Stimulated activated CD8-positive, alpha-beta memory T cell treated with anti-CD3 and anti-CD28 coated beads, Interleukin-7, amount 100 ng/mL, for 48 hours (primary cell): ENCODE results near the gene DENND2A.
"Not testable (repeated sequence)": the region's sequence is repeated elsewhere in the genome, so short reads cannot be mapped to it uniquely, and the experiment has no call there.

Experiments
- DNase-seq, 2 donors: peaks; one replicate each; pipeline ENCODE4 v3.0.0-alpha.2; 2020; ENCODE audit warnings: low read depth in 1 of 2; ENCODE audit errors: extremely low read depth in 1 of 2

The DENND2A gene

GRCh38 chr7:140640727-140641523, at the start of gene DENND2A:
Gene DENND2A, minus strand, starts transcription at chr7:140640813. Its CDS starts 38,416 bp downstream, at chr7:140602397.
- no peak for DNase-seq

GRCh38 chr7:140689199-140690152, 48.9 kb upstream of the DENND2A start:
- DNase-seq: no peak

GRCh38 chr7:140688341-140688740, 47.7 kb upstream of the DENND2A start:
- no peak for DNase-seq

- no peak for DNase-seq
Measured at GRCh38 chr7:140686921-140687320, 46.3 kb upstream of the DENND2A start.

GRCh38 chr7:140685407-140686087, 44.9 kb upstream of the DENND2A start:
- no peak for DNase-seq

- no peak for DNase-seq
Measured at GRCh38 chr7:140684066-140684950, 43.7 kb upstream of the DENND2A start.

GRCh38 chr7:140683657-140684056, 43.0 kb upstream of the DENND2A start:
- DNase-seq: no peak

- DNase-seq: no peak
Measured at GRCh38 chr7:140681766-140682165, 41.2 kb upstream of the DENND2A start.

GRCh38 chr7:140680886-140681285, 40.3 kb upstream of the DENND2A start:
- no peak for DNase-seq

GRCh38 chr7:140679186-140679585, 38.6 kb upstream of the DENND2A start:
- DNase-seq: no peak

- no peak for DNase-seq
Measured at GRCh38 chr7:140678816-140679130, 38.2 kb upstream of the DENND2A start.

GRCh38 chr7:140678081-140678815, 37.6 kb upstream of the DENND2A start:
- DNase-seq: no peak

GRCh38 chr7:140677496-140677895, 36.9 kb upstream of the DENND2A start:
- DNase-seq: no peak

- DNase-seq: not testable (repeated sequence)
Measured at GRCh38 chr7:140676956-140677355, 36.3 kb upstream of the DENND2A start.

GRCh38 chr7:140676306-140676705, 35.7 kb upstream of the DENND2A start:
- no peak for DNase-seq

GRCh38 chr7:140675726-140676125, 35.1 kb upstream of the DENND2A start:
- DNase-seq: no peak

- DNase-seq: no peak
Measured at GRCh38 chr7:140674899-140675701, 34.5 kb upstream of the DENND2A start.

- DNase-seq: no peak
Measured at GRCh38 chr7:140674356-140674800, 33.8 kb upstream of the DENND2A start.

GRCh38 chr7:140673774-140674155, 33.2 kb upstream of the DENND2A start:
- DNase-seq: no peak
